ENCODE results near the gene HAUS6.

DNA sequence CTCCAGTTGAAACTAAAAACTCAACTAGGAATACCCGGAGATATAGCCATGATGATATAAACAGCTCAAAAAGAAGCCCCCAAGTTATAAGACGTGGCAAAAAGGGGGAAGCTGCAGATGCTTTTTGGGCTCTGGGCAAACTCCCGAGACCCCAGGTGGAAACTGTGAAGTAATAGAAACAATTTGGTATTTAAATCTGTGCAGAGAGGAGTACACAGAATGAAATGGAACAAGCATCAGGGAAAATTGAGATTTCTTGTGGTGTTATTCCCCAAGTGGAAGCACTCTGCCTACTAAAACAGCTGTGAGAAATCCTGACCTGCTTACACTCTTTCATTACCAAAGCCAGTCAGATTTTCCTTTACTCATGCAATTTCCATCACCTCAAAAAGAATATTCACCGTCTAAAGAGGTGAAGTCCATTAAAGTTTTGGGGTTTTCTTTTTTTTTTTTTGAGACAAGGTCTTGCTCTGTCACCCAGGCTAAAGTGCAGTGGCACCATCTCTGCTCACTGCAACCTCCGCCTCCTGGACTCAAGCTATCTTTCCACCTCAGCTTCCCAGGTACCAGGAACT lies 93.2 kb downstream of the HAUS6 start:
- TF ChIP-seq, protein P1, sequence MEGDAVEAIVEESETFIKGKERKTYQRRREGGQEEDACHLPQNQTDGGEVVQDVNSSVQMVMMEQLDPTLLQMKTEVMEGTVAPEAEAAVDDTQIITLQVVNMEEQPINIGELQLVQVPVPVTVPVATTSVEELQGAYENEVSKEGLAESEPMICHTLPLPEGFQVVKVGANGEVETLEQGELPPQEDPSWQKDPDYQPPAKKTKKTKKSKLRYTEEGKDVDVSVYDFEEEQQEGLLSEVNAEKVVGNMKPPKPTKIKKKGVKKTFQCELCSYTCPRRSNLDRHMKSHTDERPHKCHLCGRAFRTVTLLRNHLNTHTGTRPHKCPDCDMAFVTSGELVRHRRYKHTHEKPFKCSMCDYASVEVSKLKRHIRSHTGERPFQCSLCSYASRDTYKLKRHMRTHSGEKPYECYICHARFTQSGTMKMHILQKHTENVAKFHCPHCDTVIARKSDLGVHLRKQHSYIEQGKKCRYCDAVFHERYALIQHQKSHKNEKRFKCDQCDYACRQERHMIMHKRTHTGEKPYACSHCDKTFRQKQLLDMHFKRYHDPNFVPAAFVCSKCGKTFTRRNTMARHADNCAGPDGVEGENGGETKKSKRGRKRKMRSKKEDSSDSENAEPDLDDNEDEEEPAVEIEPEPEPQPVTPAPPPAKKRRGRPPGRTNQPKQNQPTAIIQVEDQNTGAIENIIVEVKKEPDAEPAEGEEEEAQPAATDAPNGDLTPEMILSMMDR (conservative IDR thresholded peaks at IDR 0.05; ENCODE audit: low read depth, low read length) = no peak
- no peak for TF ChIP-seq MAZ (IDR thresholded peaks at IDR 0.05; ENCODE audit: borderline replicate concordance, low read depth, low read length)
- TF ChIP-seq POLR2A (IDR thresholded peaks at IDR 0.05; ENCODE audit: low read depth, low read length) = no peak
- no peak for TF ChIP-seq RAD21 (IDR thresholded peaks at IDR 0.05; ENCODE audit: low read length)
- TF ChIP-seq NFE2L2 (IDR thresholded peaks at IDR 0.05; ENCODE audit: low read depth, low read length) = no peak
- TF ChIP-seq, protein P2, sequence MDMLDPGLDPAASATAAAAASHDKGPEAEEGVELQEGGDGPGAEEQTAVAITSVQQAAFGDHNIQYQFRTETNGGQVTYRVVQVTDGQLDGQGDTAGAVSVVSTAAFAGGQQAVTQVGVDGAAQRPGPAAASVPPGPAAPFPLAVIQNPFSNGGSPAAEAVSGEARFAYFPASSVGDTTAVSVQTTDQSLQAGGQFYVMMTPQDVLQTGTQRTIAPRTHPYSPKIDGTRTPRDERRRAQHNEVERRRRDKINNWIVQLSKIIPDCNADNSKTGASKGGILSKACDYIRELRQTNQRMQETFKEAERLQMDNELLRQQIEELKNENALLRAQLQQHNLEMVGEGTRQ (IDR thresholded peaks at IDR 0.05; ENCODE audit: low read depth, low read length) = no peak
- TF ChIP-seq FOS (IDR thresholded peaks at IDR 0.05; ENCODE audit: low read depth, low read length) = no peak
- no peak for TF ChIP-seq RFX5 (IDR thresholded peaks at IDR 0.05; ENCODE audit: low read depth, low read length)
- no peak for TF ChIP-seq MXI1 (IDR thresholded peaks at IDR 0.05; ENCODE audit: borderline replicate concordance, low read depth, low read length)
- no peak for TF ChIP-seq CEBPB (IDR thresholded peaks at IDR 0.05; ENCODE audit: low read depth, low read length)

Data from IMR-90 (cell line).